Cardiac fibroblast (primary cell): ENCODE results near the gene LSP1.

Experiments used
- DNase-seq, 2 donors: peaks; one replicate each; pipeline versions ENCODE4 v3.0.0 to v3.0.0-alpha.2; 2010; ENCODE audit warnings: low read depth in 2 of 2
- H3K4me3 ChIP-seq, 2 donors: replicated peaks in 1 of 2; 1 replicate in 1 of 2; 2 replicates in 1 of 2; pipeline ENCODE4 v1.5.1; 2011; ENCODE audit warnings: low read depth in 2 of 2, low read length in 2 of 2, mild to moderate bottlenecking in 2 of 2, moderate library complexity in 1 of 2
- CTCF ChIP-seq: IDR thresholded peaks from one replicate; pipeline ENCODE4 v1.5.1; 2011; ENCODE audit warnings: low read depth, mild to moderate bottlenecking, low read length, inconsistent platforms

Gene LSP1

GRCh38 chr11:1853376-1854131 lies 670 bp downstream of the LSP1 start:
- no peak overlapping the region for H3K4me3 ChIP-seq
- no peak for TF ChIP-seq CTCF
- no peak for DNase-seq

GRCh38 chr11:1854132-1854948 lies 1.5 kb downstream of the LSP1 start:
- TF ChIP-seq CTCF: no peak
- DNase-seq: no peak
- no peak overlapping the region for H3K4me3 ChIP-seq

- no peak for TF ChIP-seq CTCF
- H3K4me3 ChIP-seq: no peak overlapping the region
Measured at GRCh38 chr11:1854949-1855885, 2.3 kb downstream of the LSP1 start.

GRCh38 chr11:1855886-1856265 lies 3.0 kb downstream of the LSP1 start:
- no peak for DNase-seq
- TF ChIP-seq CTCF: no peak
- no peak overlapping the region for H3K4me3 ChIP-seq

More at GRCh38 chr11:1854949-1855885, 2.3 kb downstream of the LSP1 start:
- no peak for DNase-seq

- no peak for DNase-seq
- no peak for TF ChIP-seq CTCF
- H3K4me3 ChIP-seq: no peak overlapping the region
Measured at GRCh38 chr11:1856306-1857005, 3.6 kb downstream of the LSP1 start.

- TF ChIP-seq CTCF: no peak
- H3K4me3 ChIP-seq: no peak overlapping the region
- DNase-seq: no peak
Measured at GRCh38 chr11:1857064-1857463, 4.2 kb downstream of the LSP1 start.
